Measurements from ENCODE around the gene NOTCH1.

Gene NOTCH1

GRCh38 chr9:136445799-136446198, 100.0 kb downstream of the NOTCH1 start:
- H3K79me2 ChIP-seq (ENCODE audit: low read length): no peaks in the 10 kb centered on the region
- H3K4me2 ChIP-seq (ENCODE audit: low read length): no peak overlapping the region
- H3K9ac ChIP-seq (ENCODE audit: low read length): no peak overlapping the region
- TF ChIP-seq EZH2phosphoT487 (IDR thresholded peaks at IDR 0.05; ENCODE audit: low read depth): no peak
- TF ChIP-seq, protein P1, sequence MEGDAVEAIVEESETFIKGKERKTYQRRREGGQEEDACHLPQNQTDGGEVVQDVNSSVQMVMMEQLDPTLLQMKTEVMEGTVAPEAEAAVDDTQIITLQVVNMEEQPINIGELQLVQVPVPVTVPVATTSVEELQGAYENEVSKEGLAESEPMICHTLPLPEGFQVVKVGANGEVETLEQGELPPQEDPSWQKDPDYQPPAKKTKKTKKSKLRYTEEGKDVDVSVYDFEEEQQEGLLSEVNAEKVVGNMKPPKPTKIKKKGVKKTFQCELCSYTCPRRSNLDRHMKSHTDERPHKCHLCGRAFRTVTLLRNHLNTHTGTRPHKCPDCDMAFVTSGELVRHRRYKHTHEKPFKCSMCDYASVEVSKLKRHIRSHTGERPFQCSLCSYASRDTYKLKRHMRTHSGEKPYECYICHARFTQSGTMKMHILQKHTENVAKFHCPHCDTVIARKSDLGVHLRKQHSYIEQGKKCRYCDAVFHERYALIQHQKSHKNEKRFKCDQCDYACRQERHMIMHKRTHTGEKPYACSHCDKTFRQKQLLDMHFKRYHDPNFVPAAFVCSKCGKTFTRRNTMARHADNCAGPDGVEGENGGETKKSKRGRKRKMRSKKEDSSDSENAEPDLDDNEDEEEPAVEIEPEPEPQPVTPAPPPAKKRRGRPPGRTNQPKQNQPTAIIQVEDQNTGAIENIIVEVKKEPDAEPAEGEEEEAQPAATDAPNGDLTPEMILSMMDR (IDR thresholded peaks at IDR 0.05; ENCODE audit: low read depth, low read length): no peak
- no peak overlapping the region for H2AFZ ChIP-seq (ENCODE audit: low read depth, low read length)
- no peak overlapping the region for H3K27ac ChIP-seq (ENCODE audit: low read length)
- H3K27me3 ChIP-seq (ENCODE audit: low read depth, low read length): no peaks in the 10 kb centered on the region
- no peak overlapping the region for H3K4me3 ChIP-seq (ENCODE audit: low read length)
- H3K9me3 ChIP-seq (ENCODE audit: insufficient read depth, low read length): no peaks in the 10 kb centered on the region
- no peaks in the 10 kb centered on the region for H4K20me1 ChIP-seq (ENCODE audit: insufficient read depth, low read length)
- H3K4me1 ChIP-seq (ENCODE audit: low read length): no peaks in the 10 kb centered on the region
- peaks cover 60% of the 10 kb centered on the region for H3K36me3 ChIP-seq (replicated peaks; ENCODE audit: low read depth, low read length)
